Measurements from ENCODE around the gene PHKB.

The PHKB gene

DNA sequence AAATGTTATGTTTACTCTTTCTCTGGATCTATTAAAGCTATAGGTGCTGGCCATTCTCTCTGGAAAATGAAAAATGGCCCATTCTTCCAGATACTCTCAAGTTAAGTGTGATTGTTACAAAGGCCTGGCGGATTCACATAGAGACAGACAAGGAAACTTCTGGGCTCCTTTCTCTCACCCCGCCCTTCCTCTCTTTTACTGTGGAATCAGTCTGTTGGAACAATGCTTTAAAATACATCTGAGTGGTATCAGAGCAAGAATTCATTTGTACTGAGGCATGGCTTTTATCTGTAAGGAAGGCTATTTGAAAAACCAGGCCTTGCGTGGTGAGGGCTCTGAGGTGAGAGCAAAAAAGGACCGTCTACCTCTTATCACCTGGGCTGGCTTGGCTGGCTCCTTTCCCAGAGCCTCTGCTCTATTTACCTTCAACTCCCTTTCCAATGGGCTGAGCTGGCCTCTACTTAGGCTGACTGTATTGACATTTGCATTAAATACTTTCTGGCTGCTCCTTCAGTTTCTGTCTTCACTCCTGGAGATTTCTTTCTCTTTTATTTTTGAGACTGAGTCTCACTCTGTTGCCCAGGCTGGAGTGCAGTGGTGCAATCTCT, 274.0 kb downstream of the PHKB start:
- DNase-seq, result no peak

DNA sequence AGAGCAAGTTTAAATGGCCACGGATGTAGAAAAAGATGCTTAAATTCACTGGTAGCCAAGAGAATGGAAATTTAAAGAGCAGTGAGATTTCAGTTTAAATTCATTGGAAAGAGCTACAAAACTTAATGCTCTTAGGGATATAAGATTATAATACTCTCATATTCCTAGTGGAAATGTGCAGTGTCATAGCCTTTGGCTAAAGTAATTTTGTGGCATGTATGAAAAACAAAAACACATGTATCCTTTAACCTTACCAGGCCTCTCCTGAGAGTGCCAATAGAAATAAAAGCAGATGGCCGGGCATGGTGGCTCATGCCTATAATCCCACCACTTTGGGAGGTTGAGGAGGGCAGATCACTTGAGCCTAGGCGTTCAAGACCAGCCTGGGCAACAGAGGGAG, 289.2 kb downstream of the PHKB start:
- DNase-seq, result no peak
